Fibroblast of villous mesenchyme (primary cell): ENCODE measurements around the gene CGNL1. TPM values are rescaled to one million over a fixed set of nuclear protein-coding genes. Genes with fewer than 3 reads are reported as not detected.

Experiments used
- DNase-seq: peaks from one replicate; pipeline ENCODE4 v3.0.0-alpha.2; 2010; ENCODE audit warnings: low read depth
- H3K4me3 ChIP-seq: 2 replicates; pipeline ENCODE4 v1.5.1; 2011; ENCODE audit warnings: low read depth, mild to moderate bottlenecking, low read length
- CTCF ChIP-seq: IDR thresholded peaks from 2 replicates; pipeline ENCODE4 v1.5.1; 2012; ENCODE audit warnings: low read depth, mild to moderate bottlenecking, low read length; ENCODE audit not compliant: insufficient read depth
- total RNA-seq: library from RNA; depleted of rRNA; stranded (reverse); fragments of >200 nt; gene quantifications from 2 replicates; pipeline ENCODE4 v1.2.3, GENCODE V29; 2012

Gene CGNL1
- total RNA-seq, 1 donor = 0.43 TPM

- no peak for DNase-seq
- no peak for TF ChIP-seq CTCF
- no peak overlapping the region for H3K4me3 ChIP-seq
Observed at GRCh38 chr15:57455929-57456328, 79.6 kb downstream of the CGNL1 start.

- H3K4me3 ChIP-seq = no peak overlapping the region
- DNase-seq = no peak
- TF ChIP-seq CTCF = no peak
Observed at GRCh38 chr15:57456559-57456958, 80.3 kb downstream of the CGNL1 start.

GRCh38 chr15:57457726-57458125 lies 81.4 kb downstream of the CGNL1 start:
- DNase-seq = no peak
- no peak overlapping the region for H3K4me3 ChIP-seq
- no peak for TF ChIP-seq CTCF

GRCh38 chr15:57458356-57458781 lies 82.1 kb downstream of the CGNL1 start:
- H3K4me3 ChIP-seq = no peak overlapping the region
- no peak for TF ChIP-seq CTCF
- DNase-seq = peak; percentile 61

GRCh38 chr15:57460208-57460816 lies 84.0 kb downstream of the CGNL1 start:
- DNase-seq = no peak
- no peak overlapping the region for H3K4me3 ChIP-seq
- no peak for TF ChIP-seq CTCF

GRCh38 chr15:57461541-57461940 lies 85.2 kb downstream of the CGNL1 start:
- DNase-seq = no peak
- H3K4me3 ChIP-seq = no peak overlapping the region
- no peak for TF ChIP-seq CTCF

GRCh38 chr15:57462381-57462780 lies 86.1 kb downstream of the CGNL1 start:
- TF ChIP-seq CTCF = peak; percentile 23
- H3K4me3 ChIP-seq = no peak overlapping the region
- no peak for DNase-seq
